DOHH2 (cell line): Measurements from ENCODE around the gene RAE1.

Experiments used
- H3F3A ChIP-seq: fragments of 200-600 bp; sonication (generic), shearing (Covaris generic); 2 replicates; pipeline ENCODE4 v1.6.0; 2016; ENCODE audit warnings: antibody characterized with exemption, mild to moderate bottlenecking; ENCODE audit not compliant: control insufficient read depth, insufficient read depth
- H3K27ac ChIP-seq: fragments of 200-600 bp; sonication (generic); 2 replicates; pipeline ENCODE4 v1.5.1; 2014; ENCODE audit warnings: low read depth, mild to moderate bottlenecking, low read length, moderate library complexity
- H3K27me3 ChIP-seq: fragments of 200-600 bp; sonication (generic); 2 replicates; pipeline ENCODE4 v1.6.1; 2014; ENCODE audit warnings: mild to moderate bottlenecking, low read length, mixed read lengths; ENCODE audit not compliant: control insufficient read depth
- H3K36me3 ChIP-seq: fragments of 200-600 bp; sonication (generic); 2 replicates; pipeline ENCODE4 v1.6.1; 2014; ENCODE audit warnings: mild to moderate bottlenecking, low read length, moderate library complexity, mixed read lengths; ENCODE audit not compliant: control insufficient read depth
- H3K4me1 ChIP-seq: fragments of 200-600 bp; sonication (generic); 2 replicates; pipeline ENCODE4 v1.6.1; 2014; ENCODE audit warnings: mild to moderate bottlenecking, low read length, mixed read lengths; ENCODE audit not compliant: control insufficient read depth
- H3K4me2 ChIP-seq: fragments of 200-600 bp; sonication (generic); 2 replicates; pipeline ENCODE4 v1.6.0; 2014; ENCODE audit warnings: mild to moderate bottlenecking, low read length, moderate library complexity
- H3K4me3 ChIP-seq: fragments of 200-600 bp; sonication (generic); 2 replicates; pipeline ENCODE4 v1.5.1; 2014; ENCODE audit warnings: mild to moderate bottlenecking, low read length, mixed read lengths
- H3K79me2 ChIP-seq: fragments of 200-600 bp; sonication (generic); 2 replicates; pipeline ENCODE4 v1.6.1; 2014; ENCODE audit warnings: mild to moderate bottlenecking, low read length, mixed read lengths; ENCODE audit not compliant: control insufficient read depth
- H3K9me2 ChIP-seq: fragments of 200-600 bp; sonication (generic); replicated peaks from 2 replicates; pipeline ENCODE4 v1.6.1; 2014; ENCODE audit warnings: mild to moderate bottlenecking, low read length, mixed read lengths; ENCODE audit not compliant: control insufficient read depth
- H3K9me3 ChIP-seq: fragments of 200-600 bp; sonication (generic); 2 replicates; pipeline ENCODE4 v1.6.1; 2014; ENCODE audit warnings: antibody characterized with exemption, low read length, mixed read lengths; ENCODE audit not compliant: control insufficient read depth, insufficient read depth
- H4K20me1 ChIP-seq: fragments of 200-600 bp; sonication (generic); 2 replicates; pipeline ENCODE4 v1.6.0; 2014; ENCODE audit warnings: low read depth, mild to moderate bottlenecking, antibody characterized with exemption, low read length, moderate library complexity; ENCODE audit not compliant: control insufficient read depth, insufficient read depth
- EZH2phosphoT487 ChIP-seq: fragments of 200-600 bp; sonication (generic); IDR thresholded peaks from 2 replicates; pipeline ENCODE4 v1.6.1; 2017; ENCODE audit warnings: borderline replicate concordance, mild to moderate bottlenecking, antibody characterized with exemption, low read length, moderate library complexity, mixed read lengths
- TF ChIP-seq, protein P1 (sequence below): fragments of 200-600 bp; sonication (generic); IDR thresholded peaks from one replicate; pipeline ENCODE4 v1.5.1; 2014; ENCODE audit warnings: antibody characterized with exemption, mild to moderate bottlenecking, low read depth, low read length; ENCODE audit not compliant: poor library complexity, severe bottlenecking

Gene RAE1

DNA sequence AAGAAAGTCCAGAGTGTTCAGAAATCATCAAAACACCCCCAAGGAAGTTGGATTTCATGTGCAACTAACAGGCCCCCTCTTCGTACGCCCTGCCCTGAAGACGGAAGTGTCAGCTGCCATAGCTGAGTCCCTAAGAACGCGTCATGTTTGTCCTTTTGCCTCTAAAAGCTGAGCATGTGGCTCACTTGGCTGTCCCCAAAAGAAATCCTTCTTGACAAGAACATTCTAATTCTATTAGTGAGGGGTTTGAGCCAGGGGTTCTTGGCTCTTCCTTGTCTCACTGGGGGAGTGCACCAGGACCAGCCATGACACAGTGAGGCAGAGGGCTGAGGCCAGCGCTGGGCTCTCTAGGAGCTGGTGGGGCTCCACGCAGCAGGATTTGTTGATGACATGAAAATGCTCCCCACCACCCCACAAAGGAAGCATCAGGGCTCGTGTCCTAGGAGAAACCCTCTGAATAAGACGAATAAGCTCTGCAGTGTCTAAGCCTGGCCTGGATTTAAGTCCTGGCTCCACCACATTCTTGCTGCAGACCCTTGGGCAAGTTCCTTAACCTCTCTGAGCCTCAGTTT lies 41.4 kb upstream of the RAE1 start:
- H3K4me2 ChIP-seq = peak overlapping the region; percentile 95

DNA sequence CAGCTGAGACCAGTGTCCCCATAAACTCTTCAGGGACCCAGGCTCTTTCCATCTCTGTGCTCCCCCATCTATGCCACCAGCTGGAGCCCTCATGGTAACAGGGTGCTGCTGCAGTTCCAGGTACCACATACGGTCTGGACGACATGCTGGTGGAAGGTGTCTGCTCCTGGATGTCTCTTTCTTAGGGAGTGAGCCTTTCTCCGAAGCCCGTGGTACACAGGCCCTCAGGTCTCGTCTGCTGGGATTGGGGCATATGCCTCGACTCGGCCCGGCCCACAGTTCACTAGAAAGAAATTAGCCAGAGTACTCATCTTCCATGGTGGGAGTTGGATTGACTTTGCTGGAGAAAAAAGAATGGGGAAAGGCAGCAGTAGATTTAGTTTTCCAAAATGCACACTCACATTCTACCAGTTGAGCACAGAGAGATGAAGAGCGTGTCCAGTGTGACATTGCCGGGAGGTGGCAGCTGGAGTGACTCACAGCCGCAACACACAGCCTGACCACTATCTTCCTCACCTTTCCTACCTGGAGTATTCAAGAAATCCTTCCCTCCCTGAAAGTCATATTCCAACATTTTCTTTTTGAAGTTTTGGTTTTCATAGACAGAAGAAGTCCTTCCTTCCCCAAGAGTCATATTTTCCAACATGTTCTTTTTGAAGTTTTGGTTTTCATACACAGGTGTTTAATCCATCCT lies 40.1 kb upstream of the RAE1 start:
- H3F3A ChIP-seq = peaks cover 24% of the 10 kb centered on the region
- no peaks in the 10 kb centered on the region for H3K9me2 ChIP-seq
- TF ChIP-seq, protein P1, sequence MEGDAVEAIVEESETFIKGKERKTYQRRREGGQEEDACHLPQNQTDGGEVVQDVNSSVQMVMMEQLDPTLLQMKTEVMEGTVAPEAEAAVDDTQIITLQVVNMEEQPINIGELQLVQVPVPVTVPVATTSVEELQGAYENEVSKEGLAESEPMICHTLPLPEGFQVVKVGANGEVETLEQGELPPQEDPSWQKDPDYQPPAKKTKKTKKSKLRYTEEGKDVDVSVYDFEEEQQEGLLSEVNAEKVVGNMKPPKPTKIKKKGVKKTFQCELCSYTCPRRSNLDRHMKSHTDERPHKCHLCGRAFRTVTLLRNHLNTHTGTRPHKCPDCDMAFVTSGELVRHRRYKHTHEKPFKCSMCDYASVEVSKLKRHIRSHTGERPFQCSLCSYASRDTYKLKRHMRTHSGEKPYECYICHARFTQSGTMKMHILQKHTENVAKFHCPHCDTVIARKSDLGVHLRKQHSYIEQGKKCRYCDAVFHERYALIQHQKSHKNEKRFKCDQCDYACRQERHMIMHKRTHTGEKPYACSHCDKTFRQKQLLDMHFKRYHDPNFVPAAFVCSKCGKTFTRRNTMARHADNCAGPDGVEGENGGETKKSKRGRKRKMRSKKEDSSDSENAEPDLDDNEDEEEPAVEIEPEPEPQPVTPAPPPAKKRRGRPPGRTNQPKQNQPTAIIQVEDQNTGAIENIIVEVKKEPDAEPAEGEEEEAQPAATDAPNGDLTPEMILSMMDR = no peak
- no peak for TF ChIP-seq EZH2phosphoT487

More for the DNA sequence above, 41.4 kb upstream of the RAE1 start:
- TF ChIP-seq EZH2phosphoT487 = no peak
- TF ChIP-seq, protein P1 = no peak
- peak overlapping the region; percentile 71 for H3K4me3 ChIP-seq
- H3K9me3 ChIP-seq = peaks cover 11% of the 10 kb centered on the region; the same call in 1 of the 2 replicates
- H3K9me2 ChIP-seq = no peaks in the 10 kb centered on the region
- peaks cover 15% of the 10 kb centered on the region for H3F3A ChIP-seq
- no peaks in the 10 kb centered on the region for H3K27me3 ChIP-seq
- peaks cover 16% of the 10 kb centered on the region for H3K79me2 ChIP-seq
- no peaks in the 10 kb centered on the region for H4K20me1 ChIP-seq
- H3K27ac ChIP-seq = peak overlapping the region; percentile 95
- peaks cover 100% of the 10 kb centered on the region for H3K4me1 ChIP-seq
- H3K36me3 ChIP-seq = peaks cover 3% of the 10 kb centered on the region; the same call in 1 of the 2 replicates

DNA sequence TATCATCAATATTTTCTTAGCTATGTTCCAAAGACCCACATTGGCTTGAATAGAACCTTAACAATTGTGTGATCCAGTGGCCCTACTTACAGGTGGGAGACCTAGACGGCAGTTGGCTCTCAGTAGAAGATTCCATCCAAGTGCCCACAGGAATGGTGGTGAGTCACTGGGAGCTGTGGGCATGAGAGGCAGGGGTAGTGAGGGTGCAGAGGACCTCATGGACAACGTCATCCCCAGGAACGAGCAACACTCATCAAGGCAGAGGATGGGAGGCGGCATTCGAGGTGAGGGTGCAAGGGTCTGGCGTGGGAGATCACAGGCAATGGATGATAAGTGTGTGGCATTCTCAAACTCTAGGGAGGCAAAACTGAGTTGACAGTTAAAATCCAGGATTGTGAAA lies 38.9 kb upstream of the RAE1 start:
- peaks cover 32% of the 10 kb centered on the region for H3F3A ChIP-seq
- no peak for TF ChIP-seq EZH2phosphoT487
- TF ChIP-seq, protein P1 = no peak
- H3K27me3 ChIP-seq = no peaks in the 10 kb centered on the region
- peaks cover 7% of the 10 kb centered on the region; the same call in 1 of the 2 replicates for H3K9me3 ChIP-seq
- no peaks in the 10 kb centered on the region for H4K20me1 ChIP-seq
- no peaks in the 10 kb centered on the region for H3K9me2 ChIP-seq
- H3K4me2 ChIP-seq = no peak overlapping the region
- H3K79me2 ChIP-seq = peaks cover 16% of the 10 kb centered on the region
- H3K4me3 ChIP-seq = no peak overlapping the region
- peaks cover 99% of the 10 kb centered on the region for H3K4me1 ChIP-seq
- no peak overlapping the region; the same call in 1 of the 2 replicates for H3K27ac ChIP-seq
- H3K36me3 ChIP-seq = peaks cover under 1% of the 10 kb centered on the region

More for the DNA sequence above, 40.1 kb upstream of the RAE1 start:
- Histone ChIP-seq H3K4me3 (no peak overlapping the region), H3K27ac (no peak overlapping the region), H3K36me3 (peaks cover 3% of the 10 kb centered on the region; the same call in 1 of the 2 replicates), H3K27me3 (no peaks in the 10 kb centered on the region), H3K9me3 (peaks cover 11% of the 10 kb centered on the region; the same call in 1 of the 2 replicates), H4K20me1 (no peaks in the 10 kb centered on the region), H3K4me2 (no peak overlapping the region; the same call in 1 of the 2 replicates), H3K4me1 (peaks cover 100% of the 10 kb centered on the region), H3K79me2 (peaks cover 16% of the 10 kb centered on the region)
